ENCODE data around the gene RPRD1A. TPM values are rescaled to one million over a fixed set of nuclear protein-coding genes. Genes with fewer than 3 reads are reported as not detected.
"Not testable (repeated sequence)": the region's sequence is repeated elsewhere in the genome, so short reads cannot be mapped to it uniquely, and the experiment has no call there.

The RPRD1A gene
- 35.5 to 45.2 TPM (median 39.8 TPM) in 3 replicates for total RNA-seq
- long read RNA-seq, full-length matches to known transcripts = 68 of 159 reads
- long read RNA-seq, partial matches to known transcripts = 7 of 159 reads
- long read RNA-seq, other reads (novel, unspliced or antisense) = 84 of 159 reads

GRCh38 chr18:36067055-36067957 is at the start of gene RPRD1A:
TSS of gene RPRD1A (minus strand) at chr18:36067559. CDS start at chr18:36067404, 155 bp downstream.
- H3K36me3 Mint-ChIP-seq (ENCODE audit: low read depth) = peaks cover 3% of the 10 kb centered on the region
- DNase-seq (ENCODE audit: low spot score) = peak; percentile 98
- peaks cover 26% of the 10 kb centered on the region for H3K4me1 Mint-ChIP-seq (ENCODE audit: low read depth)
- H3K9me3 Mint-ChIP-seq (ENCODE audit: low read depth) = no peaks in the 10 kb centered on the region
- peaks cover 3% of the 10 kb centered on the region for H3K27me3 Mint-ChIP-seq (ENCODE audit: low read depth)
- peak; percentile 24 for TF ChIP-seq CTCF (IDR thresholded peaks at IDR 0.05)
- peak within 1 kb of the TSS; percentile 88 for H3K4me3 Mint-ChIP-seq (ENCODE audit: unreplicated experiment)
- H3K27ac Mint-ChIP-seq (ENCODE audit: unreplicated experiment) = peak within 1 kb of the TSS; percentile 96

GRCh38 chr18:36116771-36117170 is 49.4 kb upstream of the RPRD1A start:
- DNase-seq (ENCODE audit: low spot score); H3K27ac Mint-ChIP-seq (ENCODE audit: unreplicated experiment); H3K4me3 Mint-ChIP-seq (ENCODE audit: unreplicated experiment); H3K4me1 Mint-ChIP-seq (ENCODE audit: low read depth); H3K9me3 Mint-ChIP-seq (ENCODE audit: low read depth); H3K27me3 Mint-ChIP-seq (ENCODE audit: low read depth): not testable (repeated sequence)
- H3K36me3 Mint-ChIP-seq (ENCODE audit: low read depth) = peaks cover 42% of the 10 kb centered on the region

GRCh38 chr18:36114738-36115137 is 47.4 kb upstream of the RPRD1A start:
- Mint-ChIP-seq H3K9me3 (ENCODE audit: low read depth) (no peaks in the 10 kb centered on the region), H3K4me3 (ENCODE audit: unreplicated experiment) (no peak overlapping the region), H3K4me1 (ENCODE audit: low read depth) (no peaks in the 10 kb centered on the region), H3K27ac (ENCODE audit: unreplicated experiment) (no peak overlapping the region), H3K36me3 (ENCODE audit: low read depth) (peaks cover 45% of the 10 kb centered on the region), H3K27me3 (ENCODE audit: low read depth) (no peaks in the 10 kb centered on the region)
- TF ChIP-seq CTCF (IDR thresholded peaks at IDR 0.05) = no peak
- no peak for DNase-seq (ENCODE audit: low spot score)

GRCh38 chr18:36114251-36114650 is 46.9 kb upstream of the RPRD1A start:
- TF ChIP-seq CTCF (IDR thresholded peaks at IDR 0.05) = no peak
- Mint-ChIP-seq H3K27ac (ENCODE audit: unreplicated experiment) (no peak overlapping the region), H3K36me3 (ENCODE audit: low read depth) (peaks cover 46% of the 10 kb centered on the region), H3K4me1 (ENCODE audit: low read depth) (no peaks in the 10 kb centered on the region), H3K27me3 (ENCODE audit: low read depth) (no peaks in the 10 kb centered on the region), H3K4me3 (ENCODE audit: unreplicated experiment) (no peak overlapping the region), H3K9me3 (ENCODE audit: low read depth) (no peaks in the 10 kb centered on the region)
- no peak for DNase-seq (ENCODE audit: low spot score)

- no peak for TF ChIP-seq CTCF (IDR thresholded peaks at IDR 0.05)
- H3K4me3 Mint-ChIP-seq (ENCODE audit: unreplicated experiment) = no peak overlapping the region
- DNase-seq (ENCODE audit: low spot score) = no peak
- no peaks in the 10 kb centered on the region for H3K27me3 Mint-ChIP-seq (ENCODE audit: low read depth)
- no peak overlapping the region for H3K27ac Mint-ChIP-seq (ENCODE audit: unreplicated experiment)
- H3K36me3 Mint-ChIP-seq (ENCODE audit: low read depth) = peaks cover 43% of the 10 kb centered on the region
- no peaks in the 10 kb centered on the region for H3K4me1 Mint-ChIP-seq (ENCODE audit: low read depth)
- H3K9me3 Mint-ChIP-seq (ENCODE audit: low read depth) = no peaks in the 10 kb centered on the region
Measured at GRCh38 chr18:36112302-36112701, 44.9 kb upstream of the RPRD1A start.
